Measurements from ENCODE around the gene PLXDC2. TPM values are rescaled to one million over a fixed set of nuclear protein-coding genes. Genes with fewer than 3 reads are reported as not detected.
A peak's percentile ranks its signal among the peaks of the same experiment; 100 is the strongest.

PLXDC2 gene
- total RNA-seq, 1 experiment from 2014 or later, result 38.7 TPM

- peaks cover 2 to 9% (median 5%) of the 10 kb centered on the region in 3 experiments; a peak in 4 of 7 replicates for H3K36me3 Mint-ChIP-seq (ENCODE audit: insufficient read depth in 1 of 3, low read depth in 3 of 3)
Measured at GRCh38 chr10:20289070-20289828, 473.0 kb downstream of the PLXDC2 start.

More at GRCh38 chr10:20289070-20289828, 473.0 kb downstream of the PLXDC2 start:
- Histone ChIP-seq H2BK15ac (ENCODE audit: low read depth, low read length) (no peak overlapping the region), H4K8ac (replicated peaks; ENCODE audit: insufficient read length, low read depth, low read length) (no peak overlapping the region), H2AK5ac (ENCODE audit: insufficient read length, low read length) (no peak overlapping the region), H4K20me1 (ENCODE audit: control insufficient read depth, insufficient read depth, insufficient read length) (no peaks in the 10 kb centered on the region), H3K23me2 (ENCODE audit: insufficient read length, low read depth, low read length, poor library complexity, severe bottlenecking) (no peaks in the 10 kb centered on the region), H3K79me2 (ENCODE audit: insufficient read depth, low read length) (no peaks in the 10 kb centered on the region), H2BK120ac (ENCODE audit: low read depth, low read length, poor library complexity, severe bottlenecking) (no peak overlapping the region), H4K5ac (ENCODE audit: insufficient read length, low read depth, low read length) (no peak overlapping the region), H3K4me1 (ENCODE audit: insufficient read depth, low read length) (peaks cover 3% of the 10 kb centered on the region; the same call in 1 of the 2 replicates), H3K27me3 (ENCODE audit: insufficient read depth, low read length) (no peaks in the 10 kb centered on the region), H3K79me1 (ENCODE audit: insufficient read depth, low read depth, low read length, poor library complexity, severe bottlenecking) (no peaks in the 10 kb centered on the region), H2BK20ac (ENCODE audit: low read depth, low read length, poor library complexity, severe bottlenecking) (no peak overlapping the region), H2BK5ac (ENCODE audit: insufficient read length, low read length) (no peak overlapping the region), H3K18ac (ENCODE audit: insufficient read length, low read depth, low read length) (no peak overlapping the region), H3K14ac (ENCODE audit: insufficient read depth, low read length) (no peak overlapping the region), H2BK12ac (ENCODE audit: insufficient read length, low read depth, low read length) (no peak overlapping the region), H3K4me2 (ENCODE audit: insufficient read depth, insufficient read length, low read length) (no peak overlapping the region), H3K4ac (ENCODE audit: low read depth, low read length) (no peak overlapping the region), H4K91ac (ENCODE audit: insufficient read length, low read depth, low read length) (no peak overlapping the region), H3T11ph (ENCODE audit: low read length) (no peak overlapping the region), H2AFZ (ENCODE audit: low read length) (no peak overlapping the region), H3K27ac (ENCODE audit: insufficient read length, low read depth, low read length) (no peak overlapping the region), H3K23ac (ENCODE audit: insufficient read length, low read depth, low read length) (no peak overlapping the region), H3K56ac (ENCODE audit: insufficient read length, low read depth, low read length) (no peak overlapping the region), H3K9ac (ENCODE audit: extremely low read depth, insufficient read length, low read length) (no peak overlapping the region), H3K9me3 (ENCODE audit: control insufficient read depth, low read depth, low read length) (no peaks in the 10 kb centered on the region)
- peak overlapping the region in 1 of 3 experiments; percentile 8; a peak in 1 of 7 replicates for H3K27ac Mint-ChIP-seq
- H3K27me3 Mint-ChIP-seq (ENCODE audit: low read depth), result no peaks in the 10 kb centered on the region
- peaks cover 7 to 13% of the 10 kb centered on the region in 2 experiments; a peak in 3 of 5 replicates for H3K9me3 Mint-ChIP-seq
- H3K4me1 Mint-ChIP-seq, result peaks cover 4 to 5% of the 10 kb centered on the region in 2 experiments
- no CpG with 5 or more reads among the region's 6 CpGs for WGBS (ENCODE audit: extremely low coverage, insufficient read length, low lambda C conversion rate)
- no peak for DNase-seq
- no peak overlapping the region for H3K4me3 Mint-ChIP-seq
- TF ChIP-seq CTCF (conservative IDR thresholded peaks at IDR 0.05), result no peak

Measured in H9 (cell line).